ENCODE measurements around the gene CDH4. TPM values are rescaled to one million over a fixed set of nuclear protein-coding genes. Genes with fewer than 3 reads are reported as not detected.

CDH4 gene
- total RNA-seq, 3 donors from 2014 or later (not counting 1 experiment from before 2014, with no cell fraction given) = 0.18 TPM; not detected in 2

GRCh38 chr20:61931476-61932198 is 679.6 kb downstream of the CDH4 start:
- Mint-ChIP-seq H3K4me1 (peaks cover 5 to 6% of the 10 kb centered on the region in 2 donors), H3K36me3 (no peaks in the 10 kb centered on the region), H3K9me3 (no peaks in the 10 kb centered on the region), H3K27ac (no peak overlapping the region), H3K4me3 (no peak overlapping the region), H3K27me3 (ENCODE audit: low read depth in 2 of 2) (peaks cover 0 to 3% of the 10 kb centered on the region in 2 donors)
- H3K4me3 ChIP-seq (ENCODE audit: low read length) = no peak overlapping the region
- no peaks in the 10 kb centered on the region for H3K36me3 ChIP-seq (ENCODE audit: control insufficient read depth, insufficient read depth, low read length)
- no peaks in the 10 kb centered on the region for H3K9me3 ChIP-seq (ENCODE audit: control insufficient read depth, insufficient read depth, low read length)
- no peak overlapping the region for H3K27ac ChIP-seq (ENCODE audit: low read length)
- WGBS (ENCODE audit: insufficient coverage) = 89% methylated on average over 14 of the region's 14 CpGs
- intact Hi-C loops (cut with micrococcal nuclease) = no loop called here
- no peaks in the 10 kb centered on the region for H3K27me3 ChIP-seq (ENCODE audit: control insufficient read depth, insufficient read depth, low read length)
- no peaks in the 10 kb centered on the region for H3K4me1 ChIP-seq (ENCODE audit: control insufficient read depth, insufficient read depth, low read length)
- DNase-seq (peak in 1 of 2 donors; percentile 7), ATAC-seq (no peak)
- TF ChIP-seq CTCF (IDR thresholded peaks at IDR 0.05) = no peak

GRCh38 chr20:61932199-61932592 is 680.1 kb downstream of the CDH4 start:
- Histone ChIP-seq H3K9me3 (ENCODE audit: control insufficient read depth, insufficient read depth, low read length) (no peaks in the 10 kb centered on the region), H3K27ac (ENCODE audit: low read length) (no peak overlapping the region), H3K36me3 (ENCODE audit: control insufficient read depth, insufficient read depth, low read length) (no peaks in the 10 kb centered on the region), H3K4me3 (ENCODE audit: low read length) (no peak overlapping the region), H3K27me3 (ENCODE audit: control insufficient read depth, insufficient read depth, low read length) (no peaks in the 10 kb centered on the region), H3K4me1 (ENCODE audit: control insufficient read depth, insufficient read depth, low read length) (no peaks in the 10 kb centered on the region)
- no peak for TF ChIP-seq CTCF (IDR thresholded peaks at IDR 0.05)
- intact Hi-C loops (cut with micrococcal nuclease) = no loop called here
- DNase-seq = no peak
- WGBS (ENCODE audit: insufficient coverage) = 90% methylated on average over 9 of the region's 9 CpGs
- H3K4me3 Mint-ChIP-seq = no peak overlapping the region
- H3K9me3 Mint-ChIP-seq = no peaks in the 10 kb centered on the region
- H3K27ac Mint-ChIP-seq = no peak overlapping the region
- H3K4me1 Mint-ChIP-seq = peaks cover 5 to 8% of the 10 kb centered on the region in 2 donors
- ATAC-seq = no peak
- peaks cover 0 to 3% of the 10 kb centered on the region in 2 donors for H3K27me3 Mint-ChIP-seq (ENCODE audit: low read depth in 2 of 2)
- H3K36me3 Mint-ChIP-seq = no peaks in the 10 kb centered on the region

- Mint-ChIP-seq H3K4me1 (peaks cover 5 to 8% of the 10 kb centered on the region in 2 donors), H3K4me3 (no peak overlapping the region), H3K27me3 (ENCODE audit: low read depth in 2 of 2) (peaks cover 0 to 3% of the 10 kb centered on the region in 2 donors), H3K9me3 (no peaks in the 10 kb centered on the region), H3K36me3 (no peaks in the 10 kb centered on the region), H3K27ac (no peak overlapping the region)
- H3K4me1 ChIP-seq (ENCODE audit: control insufficient read depth, insufficient read depth, low read length) = no peaks in the 10 kb centered on the region
- no peaks in the 10 kb centered on the region for H3K9me3 ChIP-seq (ENCODE audit: control insufficient read depth, insufficient read depth, low read length)
- WGBS (ENCODE audit: insufficient coverage) = 94% methylated on average over 36 of the region's 38 CpGs
- H3K27me3 ChIP-seq (ENCODE audit: control insufficient read depth, insufficient read depth, low read length) = no peaks in the 10 kb centered on the region
- no peak overlapping the region for H3K4me3 ChIP-seq (ENCODE audit: low read length)
- TF ChIP-seq CTCF (IDR thresholded peaks at IDR 0.05) = no peak
- no peak overlapping the region for H3K27ac ChIP-seq (ENCODE audit: low read length)
- intact Hi-C loops (cut with micrococcal nuclease) = no loop called here
- DNase-seq = no peak
- no peaks in the 10 kb centered on the region for H3K36me3 ChIP-seq (ENCODE audit: control insufficient read depth, insufficient read depth, low read length)
- ATAC-seq = no peak
Observed at GRCh38 chr20:61932711-61933480, 680.8 kb downstream of the CDH4 start.
